ENCODE results near the gene INPP4B. TPM values are rescaled to one million over a fixed set of nuclear protein-coding genes. Genes with fewer than 3 reads are reported as not detected.

INPP4B gene
- total RNA-seq, 1 experiment from 2014 or later = 0.07 TPM

DNA sequence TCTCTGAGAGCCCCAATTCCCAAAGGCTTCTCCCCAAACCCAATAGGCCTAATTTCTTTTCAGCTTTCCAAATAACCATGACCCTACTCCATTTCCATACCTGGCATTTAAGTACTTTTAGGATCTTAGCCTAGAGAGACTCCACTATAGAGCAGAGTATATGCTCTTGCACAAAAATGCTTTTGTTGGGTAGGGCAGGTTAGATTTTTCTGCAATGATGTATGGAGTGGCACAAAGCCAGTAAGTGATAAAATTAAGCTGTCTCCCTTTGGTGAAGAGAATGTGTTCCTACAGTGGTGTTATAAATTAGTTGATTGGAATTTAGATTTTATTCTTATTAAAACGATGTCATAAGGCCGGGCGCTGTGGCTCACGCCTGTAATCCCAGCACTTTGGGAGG, 124.9 kb downstream of the INPP4B start:
- no peak for DNase-seq
- WGBS (ENCODE audit: extremely low coverage, insufficient read length, low lambda C conversion rate) = no CpG with 5 or more reads among the region's 4 CpGs
- peaks cover 6% of the 10 kb centered on the region; the same call in 1 of the 2 replicates for H3K27me3 ChIP-seq (ENCODE audit: insufficient read depth, low read length)

More for the DNA sequence above, 124.9 kb downstream of the INPP4B start:
- peaks cover 27% of the 10 kb centered on the region for H3K27me3 Mint-ChIP-seq (ENCODE audit: low read depth)
- H3K79me1 ChIP-seq (ENCODE audit: insufficient read depth, low read depth, low read length, poor library complexity, severe bottlenecking) = no peaks in the 10 kb centered on the region
- no peak overlapping the region for H2BK20ac ChIP-seq (ENCODE audit: low read depth, low read length, poor library complexity, severe bottlenecking)
- H3K4me2 ChIP-seq (ENCODE audit: insufficient read depth, insufficient read length, low read length) = no peak overlapping the region
- no peaks in the 10 kb centered on the region for H3K4me1 ChIP-seq (ENCODE audit: insufficient read depth, low read length)
- H3K27ac Mint-ChIP-seq = no peak overlapping the region
- no peaks in the 10 kb centered on the region for H3K79me2 ChIP-seq (ENCODE audit: insufficient read depth, low read length)
- no peak overlapping the region for H3K4me3 Mint-ChIP-seq
- no peak overlapping the region for H3K18ac ChIP-seq (ENCODE audit: insufficient read length, low read depth, low read length)
- H2BK12ac ChIP-seq (ENCODE audit: insufficient read length, low read depth, low read length) = no peak overlapping the region
- H2BK15ac ChIP-seq (ENCODE audit: low read depth, low read length) = no peak overlapping the region
- no peak overlapping the region for H2AFZ ChIP-seq (ENCODE audit: low read length)
- H2BK120ac ChIP-seq (ENCODE audit: low read depth, low read length, poor library complexity, severe bottlenecking) = no peak overlapping the region
- H3K9ac ChIP-seq (ENCODE audit: extremely low read depth, insufficient read length, low read length) = no peak overlapping the region
- H3K23me2 ChIP-seq (ENCODE audit: insufficient read length, low read depth, low read length, poor library complexity, severe bottlenecking) = no peaks in the 10 kb centered on the region
- H3K36me3 Mint-ChIP-seq (ENCODE audit: insufficient read depth in 1 of 3, low read depth in 3 of 3) = no peaks in the 10 kb centered on the region
- H4K5ac ChIP-seq (ENCODE audit: insufficient read length, low read depth, low read length) = no peak overlapping the region
- H3K4ac ChIP-seq (ENCODE audit: low read depth, low read length) = no peak overlapping the region
- no peak overlapping the region for H3K56ac ChIP-seq (ENCODE audit: insufficient read length, low read depth, low read length)
- no peak overlapping the region for H3K14ac ChIP-seq (ENCODE audit: insufficient read depth, low read length)
- no peaks in the 10 kb centered on the region for H3K4me1 Mint-ChIP-seq
- no peak overlapping the region for H3T11ph ChIP-seq (ENCODE audit: low read length)
- TF ChIP-seq, protein P1, sequence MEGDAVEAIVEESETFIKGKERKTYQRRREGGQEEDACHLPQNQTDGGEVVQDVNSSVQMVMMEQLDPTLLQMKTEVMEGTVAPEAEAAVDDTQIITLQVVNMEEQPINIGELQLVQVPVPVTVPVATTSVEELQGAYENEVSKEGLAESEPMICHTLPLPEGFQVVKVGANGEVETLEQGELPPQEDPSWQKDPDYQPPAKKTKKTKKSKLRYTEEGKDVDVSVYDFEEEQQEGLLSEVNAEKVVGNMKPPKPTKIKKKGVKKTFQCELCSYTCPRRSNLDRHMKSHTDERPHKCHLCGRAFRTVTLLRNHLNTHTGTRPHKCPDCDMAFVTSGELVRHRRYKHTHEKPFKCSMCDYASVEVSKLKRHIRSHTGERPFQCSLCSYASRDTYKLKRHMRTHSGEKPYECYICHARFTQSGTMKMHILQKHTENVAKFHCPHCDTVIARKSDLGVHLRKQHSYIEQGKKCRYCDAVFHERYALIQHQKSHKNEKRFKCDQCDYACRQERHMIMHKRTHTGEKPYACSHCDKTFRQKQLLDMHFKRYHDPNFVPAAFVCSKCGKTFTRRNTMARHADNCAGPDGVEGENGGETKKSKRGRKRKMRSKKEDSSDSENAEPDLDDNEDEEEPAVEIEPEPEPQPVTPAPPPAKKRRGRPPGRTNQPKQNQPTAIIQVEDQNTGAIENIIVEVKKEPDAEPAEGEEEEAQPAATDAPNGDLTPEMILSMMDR (conservative IDR thresholded peaks at IDR 0.05) = no peak
- no peak overlapping the region for H2BK5ac ChIP-seq (ENCODE audit: insufficient read length, low read length)
- H4K8ac ChIP-seq (replicated peaks; ENCODE audit: insufficient read length, low read depth, low read length) = no peak overlapping the region
- no peak overlapping the region for H4K91ac ChIP-seq (ENCODE audit: insufficient read length, low read depth, low read length)
- no peaks in the 10 kb centered on the region for H3K9me3 Mint-ChIP-seq
- H3K27ac ChIP-seq (ENCODE audit: insufficient read length, low read depth, low read length) = no peak overlapping the region
- no peak overlapping the region for H3K23ac ChIP-seq (ENCODE audit: insufficient read length, low read depth, low read length)
- H2AK5ac ChIP-seq (ENCODE audit: insufficient read length, low read length) = no peak overlapping the region
- H4K20me1 ChIP-seq (ENCODE audit: control insufficient read depth, insufficient read depth, insufficient read length) = no peaks in the 10 kb centered on the region
- H3K9me3 ChIP-seq (ENCODE audit: control insufficient read depth, low read depth, low read length) = no peaks in the 10 kb centered on the region

All from H9 (cell line).